Transverse colon (tissue), 4 donors: ENCODE results near the gene MEX3C.

ENCODE experiments used
- EP300 ChIP-seq: sonication (generic); formaldehyde crosslinking; IDR thresholded peaks from one replicate; pipeline ENCODE4 v1.6.1; 2017; ENCODE audit warnings: antibody characterized with exemption, low read depth
- POLR2A ChIP-seq: fragments of 450-650 bp; IDR thresholded peaks from one replicate; pipeline ENCODE4 v1.6.1; 2016; ENCODE audit warnings: antibody characterized with exemption, mild to moderate bottlenecking, moderate library complexity
- POLR2AphosphoS5 ChIP-seq, 3 donors: sonication (generic); formaldehyde crosslinking; IDR thresholded peaks; one replicate each; pipeline ENCODE4 v1.6.1; 2016; ENCODE audit warnings: antibody characterized with exemption in 3 of 3
- TF ChIP-seq, protein P1 (sequence below), 5 experiments: fragments of 200-600 bp in 3 of 5; fragments of 450-650 bp in 2 of 5; sonication (generic) in 3 of 5; IDR thresholded peaks; 1 replicate in 2 of 5; 2 replicates in 3 of 5; pipeline ENCODE4 v1.5.1; 2016 to 2017; ENCODE audit warnings: antibody characterized with exemption in 5 of 5, inconsistent platforms in 3 of 5, mild to moderate bottlenecking in 2 of 5, moderate library complexity in 1 of 5

DNA sequence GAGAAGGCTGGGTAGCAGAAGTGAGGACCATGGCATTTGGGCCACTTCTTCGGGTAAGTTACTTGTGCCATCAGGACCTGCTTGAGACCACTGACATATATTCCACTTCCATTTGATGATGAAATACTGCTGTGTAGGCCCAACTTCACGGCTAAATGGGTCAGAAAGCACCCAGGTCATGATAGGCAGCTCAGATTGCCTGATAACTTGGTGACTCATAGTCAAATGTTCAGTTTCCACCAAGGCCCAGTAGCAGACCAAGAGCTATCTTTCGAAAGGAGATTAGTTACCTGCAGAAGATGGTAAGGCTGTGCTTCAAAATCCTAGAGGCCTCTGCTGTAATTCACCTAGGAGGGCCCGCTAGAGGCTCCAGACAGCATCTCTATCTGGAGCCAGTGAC is 31.8 kb upstream of the MEX3C start:
- TF ChIP-seq, protein P1, sequence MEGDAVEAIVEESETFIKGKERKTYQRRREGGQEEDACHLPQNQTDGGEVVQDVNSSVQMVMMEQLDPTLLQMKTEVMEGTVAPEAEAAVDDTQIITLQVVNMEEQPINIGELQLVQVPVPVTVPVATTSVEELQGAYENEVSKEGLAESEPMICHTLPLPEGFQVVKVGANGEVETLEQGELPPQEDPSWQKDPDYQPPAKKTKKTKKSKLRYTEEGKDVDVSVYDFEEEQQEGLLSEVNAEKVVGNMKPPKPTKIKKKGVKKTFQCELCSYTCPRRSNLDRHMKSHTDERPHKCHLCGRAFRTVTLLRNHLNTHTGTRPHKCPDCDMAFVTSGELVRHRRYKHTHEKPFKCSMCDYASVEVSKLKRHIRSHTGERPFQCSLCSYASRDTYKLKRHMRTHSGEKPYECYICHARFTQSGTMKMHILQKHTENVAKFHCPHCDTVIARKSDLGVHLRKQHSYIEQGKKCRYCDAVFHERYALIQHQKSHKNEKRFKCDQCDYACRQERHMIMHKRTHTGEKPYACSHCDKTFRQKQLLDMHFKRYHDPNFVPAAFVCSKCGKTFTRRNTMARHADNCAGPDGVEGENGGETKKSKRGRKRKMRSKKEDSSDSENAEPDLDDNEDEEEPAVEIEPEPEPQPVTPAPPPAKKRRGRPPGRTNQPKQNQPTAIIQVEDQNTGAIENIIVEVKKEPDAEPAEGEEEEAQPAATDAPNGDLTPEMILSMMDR (IDR thresholded peaks at IDR 0.05), result no peak
- TF ChIP-seq EP300 (no peak), POLR2A (no peak), POLR2AphosphoS5 (IDR thresholded peaks at IDR 0.05) (no peak)
